ENCODE results near the gene ZHX3. TPM values are rescaled to one million over a fixed set of nuclear protein-coding genes. Genes with fewer than 3 reads are reported as not detected.
A peak's percentile ranks its signal among the peaks of the same experiment; 100 is the strongest.

Gene ZHX3
- total and polyA plus RNA-seq, 9 of the 15 experiments (the other 6 are each of a cell fraction or from before 2014, with no cell fraction given) = 0.80 to 14.6 (median 4.9) TPM

DNA sequence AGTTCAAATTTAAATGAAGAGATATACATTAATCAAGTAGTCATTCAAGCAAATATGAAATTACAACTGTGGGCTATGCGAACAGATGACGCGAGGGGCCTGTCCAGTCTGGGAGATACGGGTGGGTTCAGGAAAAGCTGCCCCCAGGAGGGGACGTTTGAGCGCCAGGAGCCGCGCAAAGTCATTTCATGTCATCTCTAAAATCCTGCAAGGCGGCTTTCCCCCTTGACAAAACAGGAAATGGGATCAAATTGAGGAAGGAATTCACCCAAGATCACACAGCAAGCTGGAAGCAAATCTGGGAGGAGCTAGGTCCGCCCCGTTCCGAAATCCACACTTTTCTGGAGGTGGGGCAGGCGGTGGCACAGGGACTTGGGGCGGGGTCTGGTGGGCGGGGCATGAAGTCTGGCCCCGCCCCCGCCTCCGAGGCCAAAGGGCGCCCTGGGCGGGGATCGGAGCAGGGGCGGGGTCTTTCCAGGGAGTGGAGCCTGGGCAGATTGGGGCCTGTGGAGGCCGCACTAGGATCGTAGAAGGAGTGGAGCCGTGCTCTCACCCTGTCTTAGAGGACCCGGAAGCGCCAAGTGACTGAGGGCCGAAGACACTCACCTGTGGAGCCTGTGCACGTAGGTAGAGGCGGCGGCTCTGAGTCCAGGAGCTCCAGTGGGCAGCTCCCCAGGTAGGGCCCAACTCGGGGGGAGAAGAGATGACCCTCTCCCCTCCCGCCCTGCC lies 23.0 kb upstream of the ZHX3 start, which contains the start of gene LPIN3 (continued):
- no peak for TF ChIP-seq SIX5 (IDR thresholded peaks at IDR 0.05; ENCODE audit: borderline replicate concordance in 1 of 2, insufficient read depth in 1 of 2, low read depth in 1 of 2, low read length in 2 of 2)
- no peak for TF ChIP-seq CBX8 (IDR thresholded peaks at IDR 0.05; ENCODE audit: borderline replicate concordance, extremely low read depth, low read depth, low read length, poor library complexity, severe bottlenecking)
- no peak for TF ChIP-seq HDAC3 (IDR thresholded peaks at IDR 0.05; ENCODE audit: borderline replicate concordance, partially characterized antibody)
- TF ChIP-seq RB1 (IDR thresholded peaks at IDR 0.05; ENCODE audit: low read depth) = peak; percentile 45; the same call in 1 of the 2 replicates
- TF ChIP-seq MTA2 (IDR thresholded peaks at IDR 0.05; ENCODE audit: low read depth) = no peak
- TF ChIP-seq SPI1 (IDR thresholded peaks at IDR 0.05; ENCODE audit: borderline replicate concordance, low read depth, low read length) = peak; percentile 57; the same call in 1 of the 2 replicates
- no peak for TF ChIP-seq BCOR (IDR thresholded peaks at IDR 0.05)
- TF ChIP-seq, protein P1, sequence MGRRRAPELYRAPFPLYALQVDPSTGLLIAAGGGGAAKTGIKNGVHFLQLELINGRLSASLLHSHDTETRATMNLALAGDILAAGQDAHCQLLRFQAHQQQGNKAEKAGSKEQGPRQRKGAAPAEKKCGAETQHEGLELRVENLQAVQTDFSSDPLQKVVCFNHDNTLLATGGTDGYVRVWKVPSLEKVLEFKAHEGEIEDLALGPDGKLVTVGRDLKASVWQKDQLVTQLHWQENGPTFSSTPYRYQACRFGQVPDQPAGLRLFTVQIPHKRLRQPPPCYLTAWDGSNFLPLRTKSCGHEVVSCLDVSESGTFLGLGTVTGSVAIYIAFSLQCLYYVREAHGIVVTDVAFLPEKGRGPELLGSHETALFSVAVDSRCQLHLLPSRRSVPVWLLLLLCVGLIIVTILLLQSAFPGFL (CRISPR knock-in tag; IDR thresholded peaks at IDR 0.05) = no peak
- TF ChIP-seq ZNF445 (CRISPR knock-in tag; IDR thresholded peaks at IDR 0.05; ENCODE audit: low read depth) = no peak
- peak; percentile 87 for TF ChIP-seq ELF4 (CRISPR knock-in tag; IDR thresholded peaks at IDR 0.05)
- TF ChIP-seq ETV5 (CRISPR knock-in tag; IDR thresholded peaks at IDR 0.05; ENCODE audit: low read depth) = peak; percentile 54; the same call in 1 of the 2 replicates
- TF ChIP-seq, protein P2, sequence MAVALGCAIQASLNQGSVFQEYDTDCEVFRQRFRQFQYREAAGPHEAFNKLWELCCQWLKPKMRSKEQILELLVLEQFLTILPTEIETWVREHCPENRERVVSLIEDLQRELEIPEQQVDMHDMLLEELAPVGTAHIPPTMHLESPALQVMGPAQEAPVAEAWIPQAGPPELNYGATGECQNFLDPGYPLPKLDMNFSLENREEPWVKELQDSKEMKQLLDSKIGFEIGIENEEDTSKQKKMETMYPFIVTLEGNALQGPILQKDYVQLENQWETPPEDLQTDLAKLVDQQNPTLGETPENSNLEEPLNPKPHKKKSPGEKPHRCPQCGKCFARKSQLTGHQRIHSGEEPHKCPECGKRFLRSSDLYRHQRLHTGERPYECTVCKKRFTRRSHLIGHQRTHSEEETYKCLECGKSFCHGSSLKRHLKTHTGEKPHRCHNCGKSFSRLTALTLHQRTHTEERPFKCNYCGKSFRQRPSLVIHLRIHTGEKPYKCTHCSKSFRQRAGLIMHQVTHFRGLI (CRISPR knock-in tag; IDR thresholded peaks at IDR 0.05) = no peak
- TF ChIP-seq, protein P3, sequence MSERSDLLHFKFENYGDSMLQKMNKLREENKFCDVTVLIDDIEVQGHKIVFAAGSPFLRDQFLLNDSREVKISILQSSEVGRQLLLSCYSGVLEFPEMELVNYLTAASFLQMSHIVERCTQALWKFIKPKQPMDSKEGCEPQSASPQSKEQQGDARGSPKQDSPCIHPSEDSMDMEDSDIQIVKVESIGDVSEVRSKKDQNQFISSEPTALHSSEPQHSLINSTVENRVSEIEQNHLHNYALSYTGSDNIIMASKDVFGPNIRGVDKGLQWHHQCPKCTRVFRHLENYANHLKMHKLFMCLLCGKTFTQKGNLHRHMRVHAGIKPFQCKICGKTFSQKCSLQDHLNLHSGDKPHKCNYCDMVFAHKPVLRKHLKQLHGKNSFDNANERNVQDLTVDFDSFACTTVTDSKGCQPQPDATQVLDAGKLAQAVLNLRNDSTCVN (CRISPR knock-in tag; IDR thresholded peaks at IDR 0.05) = no peak
- no peak for TF ChIP-seq ZNF551 (CRISPR knock-in tag; IDR thresholded peaks at IDR 0.05)
- TF ChIP-seq SMAD3 (CRISPR knock-in tag; conservative IDR thresholded peaks at IDR 0.05) = no peak
- no peak for TF ChIP-seq ZNF707 (CRISPR knock-in tag; conservative IDR thresholded peaks at IDR 0.05)
- TF ChIP-seq TOE1 (IDR thresholded peaks at IDR 0.05; ENCODE audit: borderline replicate concordance) = 0 out of 2 replicates have a peak, but pooled peaks have one; percentile 4
- TF ChIP-seq TOE1 (CRISPR knock-in tag; IDR thresholded peaks at IDR 0.05; ENCODE audit: borderline replicate concordance, low read depth) = no peak
- TF ChIP-seq TAF1 (IDR thresholded peaks at IDR 0.05; ENCODE audit: control insufficient read depth, extremely low read depth, insufficient read depth, low read length, severe bottlenecking) = peak; percentile 45
- no peak for TF ChIP-seq OTX1 (CRISPR knock-in tag; IDR thresholded peaks at IDR 0.05)
- peak; percentile 15; the same call in 1 of the 2 replicates for TF ChIP-seq ZKSCAN1 (IDR thresholded peaks at IDR 0.05; ENCODE audit: low read depth, low read length)
- TF ChIP-seq KLF1 (tag; IDR thresholded peaks at IDR 0.05) = no peak
- TF ChIP-seq KAT2B (IDR thresholded peaks at IDR 0.05; ENCODE audit: low read depth, low read length) = no peak
- TF ChIP-seq SAP30 (IDR thresholded peaks at IDR 0.05; ENCODE audit: borderline replicate concordance, insufficient read depth, low read depth, low read length, poor library complexity, severe bottlenecking) = no peak
